Right lobe of liver (tissue), 4 donors: Measurements from ENCODE around the gene SCAANT1.

Experiments
- POLR2A ChIP-seq: fragments of 450-650 bp; IDR thresholded peaks from one replicate; pipeline ENCODE4 v1.6.1; 2017; ENCODE audit warnings: antibody characterized with exemption, mild to moderate bottlenecking
- TF ChIP-seq, protein P1 (sequence below), 4 donors: fragments of 200-600 bp in 3 of 4; fragments of 450-650 bp in 1 of 4; IDR thresholded peaks; one replicate each; pipeline versions ENCODE4 v1.5.1 to v1.8.0; 2016 to 2022; ENCODE audit warnings: antibody characterized with exemption in 4 of 4, mild to moderate bottlenecking in 2 of 4
- donor health status: DM: no; HTN: no; CAD: no.
- donor health status: DM: no; HTN: no; CAD: no.
- donor health status: DM: no; HTN: yes; CAD: no.

DNA sequence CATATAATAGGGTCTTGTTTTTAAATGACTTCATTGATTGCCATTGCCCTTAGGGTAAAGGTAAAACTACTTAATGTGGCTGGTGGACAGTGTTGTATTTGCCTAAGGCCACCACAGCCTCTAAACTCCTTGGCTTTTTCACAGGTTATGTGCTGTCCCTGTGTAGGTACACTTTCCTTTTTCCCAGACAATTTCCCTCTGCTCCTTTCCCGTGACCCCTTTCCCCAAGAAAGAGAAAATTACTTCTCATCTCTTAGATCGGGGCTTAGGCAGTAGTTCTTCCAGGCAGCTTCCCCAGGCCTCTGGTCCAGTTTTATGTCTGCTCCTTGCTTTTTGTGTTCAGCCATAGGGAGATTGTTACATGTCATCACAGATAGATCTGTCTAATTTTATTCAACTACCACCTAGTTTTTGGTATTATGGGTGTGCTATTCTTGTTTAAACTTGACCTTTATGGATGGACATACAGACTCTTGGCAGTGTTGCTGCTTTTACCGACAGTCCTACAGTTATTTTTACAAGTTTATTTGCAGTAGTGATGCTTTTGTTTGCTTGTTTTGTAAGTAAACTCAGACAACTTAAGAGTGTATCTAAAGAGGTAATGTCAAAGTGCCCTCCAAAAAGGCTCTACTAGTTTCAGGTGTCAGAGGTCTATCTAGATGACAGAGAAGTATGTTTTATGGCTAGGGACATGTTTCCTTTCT lies 20.5 kb upstream of the SCAANT1 start:
- TF ChIP-seq POLR2A: no peak
- TF ChIP-seq, protein P1, sequence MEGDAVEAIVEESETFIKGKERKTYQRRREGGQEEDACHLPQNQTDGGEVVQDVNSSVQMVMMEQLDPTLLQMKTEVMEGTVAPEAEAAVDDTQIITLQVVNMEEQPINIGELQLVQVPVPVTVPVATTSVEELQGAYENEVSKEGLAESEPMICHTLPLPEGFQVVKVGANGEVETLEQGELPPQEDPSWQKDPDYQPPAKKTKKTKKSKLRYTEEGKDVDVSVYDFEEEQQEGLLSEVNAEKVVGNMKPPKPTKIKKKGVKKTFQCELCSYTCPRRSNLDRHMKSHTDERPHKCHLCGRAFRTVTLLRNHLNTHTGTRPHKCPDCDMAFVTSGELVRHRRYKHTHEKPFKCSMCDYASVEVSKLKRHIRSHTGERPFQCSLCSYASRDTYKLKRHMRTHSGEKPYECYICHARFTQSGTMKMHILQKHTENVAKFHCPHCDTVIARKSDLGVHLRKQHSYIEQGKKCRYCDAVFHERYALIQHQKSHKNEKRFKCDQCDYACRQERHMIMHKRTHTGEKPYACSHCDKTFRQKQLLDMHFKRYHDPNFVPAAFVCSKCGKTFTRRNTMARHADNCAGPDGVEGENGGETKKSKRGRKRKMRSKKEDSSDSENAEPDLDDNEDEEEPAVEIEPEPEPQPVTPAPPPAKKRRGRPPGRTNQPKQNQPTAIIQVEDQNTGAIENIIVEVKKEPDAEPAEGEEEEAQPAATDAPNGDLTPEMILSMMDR (IDR thresholded peaks at IDR 0.05): no peak
